Measurements from ENCODE around the gene MAPK8IP1.

- TF ChIP-seq CTCF (IDR thresholded peaks at IDR 0.05; ENCODE audit: low read depth, low read length, missing input control) (no peak), GABPA (IDR thresholded peaks at IDR 0.05 in 1 of 2, conservative IDR thresholded peaks at IDR 0.05 in 1 of 2) (no peak), REST (IDR thresholded peaks at IDR 0.05) (no peak), RAD21 (IDR thresholded peaks at IDR 0.05) (no peak), ATF3 (IDR thresholded peaks at IDR 0.05) (no peak)
These were observed 54.4 kb downstream of the MAPK8IP1 start for GRCh38 chr11:45939836-45940235.
